ENCODE measurements around the gene PLPPR2.
"Not testable (repeated sequence)": the region's sequence is repeated elsewhere in the genome, so short reads cannot be mapped to it uniquely, and the experiment has no call there.

Gene PLPPR2

GRCh38 chr19:11404588-11405222, 49.5 kb downstream of the PLPPR2 start:
- no peak for DNase-seq

GRCh38 chr19:11405846-11406643, 50.8 kb downstream of the PLPPR2 start:
- no peak for DNase-seq

GRCh38 chr19:11406703-11407236, 51.5 kb downstream of the PLPPR2 start:
- DNase-seq, result not testable (repeated sequence)

- no peak for DNase-seq
Observed at GRCh38 chr19:11408591-11408990, 53.4 kb downstream of the PLPPR2 start.

- DNase-seq, result no peak
Observed at GRCh38 chr19:11410682-11411081, 55.5 kb downstream of the PLPPR2 start.

GRCh38 chr19:11414544-11414943, 59.3 kb downstream of the PLPPR2 start:
- no peak for DNase-seq

Measured in NCI-H748 treated with DMSO at 0.1 percent for 48 hours (cell line).